Medulla oblongata (tissue), 1 donor: Measurements from ENCODE around the gene HECA.
A peak's percentile ranks its signal among the peaks of the same experiment; 100 is the strongest.
"Not testable (repeated sequence)": the region's sequence is repeated elsewhere in the genome, so short reads cannot be mapped to it uniquely, and the experiment has no call there.

Experiments
- DNase-seq: peaks from one replicate; pipeline ENCODE4 v3.0.0-alpha.2; 2015; ENCODE audit errors: extremely low spot score

Gene HECA

GRCh38 chr6:139205843-139206242 lies 71.0 kb downstream of the HECA start:
- DNase-seq: no peak

DNA sequence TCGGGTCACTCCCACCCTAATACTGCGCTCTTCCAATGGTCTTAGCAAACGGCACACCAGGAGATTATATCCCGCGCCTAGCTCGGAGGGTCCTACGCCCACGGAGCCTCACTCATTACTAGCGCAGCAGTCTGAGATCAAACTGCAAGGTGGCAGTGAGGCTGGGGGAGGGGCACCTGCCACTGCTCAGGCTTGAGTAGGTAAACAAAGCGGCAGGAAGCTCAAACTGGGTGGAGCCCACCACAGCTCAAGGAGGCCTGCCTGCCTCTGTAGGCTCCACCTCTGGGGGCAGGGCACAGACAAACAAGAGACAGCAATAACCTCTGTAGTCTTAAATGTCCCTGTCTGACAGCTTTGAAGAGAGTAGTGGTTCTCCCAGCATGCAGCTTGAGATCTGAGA lies 75.9 kb downstream of the HECA start:
- DNase-seq: not testable (repeated sequence)

- not testable (repeated sequence) for DNase-seq
These were observed 77.6 kb downstream of the HECA start for GRCh38 chr6:139212460-139212859.

- DNase-seq: peak; percentile 94
These were observed 84.4 kb downstream of the HECA start for GRCh38 chr6:139219271-139219729.

GRCh38 chr6:139219746-139220145 lies 84.9 kb downstream of the HECA start:
- no peak for DNase-seq

DNA sequence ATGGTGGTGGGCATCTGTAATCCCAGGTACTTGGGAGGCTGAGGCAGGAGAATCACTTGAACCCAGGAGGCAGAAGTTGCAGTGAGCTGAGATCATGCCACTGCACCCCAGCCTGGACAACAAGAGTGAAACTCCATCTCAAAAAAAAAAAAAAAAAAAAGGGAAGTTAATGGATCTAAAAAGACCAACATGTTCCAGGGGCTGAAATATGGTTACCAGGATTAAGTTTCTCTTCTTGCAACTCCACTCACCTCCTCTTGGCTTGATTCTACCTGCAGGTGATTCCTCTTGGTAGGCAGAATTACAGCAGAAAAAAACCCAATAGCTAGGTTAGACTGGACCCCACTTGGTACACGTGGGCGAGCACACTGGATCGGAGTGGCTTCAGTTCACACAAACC lies 93.5 kb downstream of the HECA start:
- DNase-seq: not testable (repeated sequence)
